ENCODE results near the gene TIMM21.
A peak's percentile ranks its signal among the peaks of the same experiment; 100 is the strongest.

TIMM21 gene

GRCh38 chr18:74148543-74149070 is 284 bp downstream of the TIMM21 start:
- no peak for DNase-seq

- no peak for DNase-seq
Observed at GRCh38 chr18:74149878-74150277, 1.6 kb downstream of the TIMM21 start.

DNA sequence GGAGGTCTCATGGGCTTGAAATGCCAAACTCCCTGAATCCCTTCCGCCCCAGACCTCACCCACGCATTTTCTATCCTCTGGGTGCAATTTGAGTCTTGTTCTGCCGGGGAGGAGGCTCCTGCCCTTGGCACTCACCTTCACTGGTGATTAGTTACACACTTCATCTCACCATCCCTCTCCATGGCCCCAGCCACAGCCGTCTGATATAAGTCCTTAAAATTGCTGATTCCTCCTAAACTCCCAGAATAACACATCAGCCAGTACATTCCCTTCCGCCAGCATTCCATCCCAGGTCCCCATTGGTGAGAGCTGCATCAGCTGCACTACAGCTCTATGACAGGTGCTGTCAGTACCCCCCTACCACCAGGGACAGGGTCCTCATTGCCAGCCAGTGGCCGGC is 3.9 kb downstream of the TIMM21 start:
- no peak for DNase-seq

DNA sequence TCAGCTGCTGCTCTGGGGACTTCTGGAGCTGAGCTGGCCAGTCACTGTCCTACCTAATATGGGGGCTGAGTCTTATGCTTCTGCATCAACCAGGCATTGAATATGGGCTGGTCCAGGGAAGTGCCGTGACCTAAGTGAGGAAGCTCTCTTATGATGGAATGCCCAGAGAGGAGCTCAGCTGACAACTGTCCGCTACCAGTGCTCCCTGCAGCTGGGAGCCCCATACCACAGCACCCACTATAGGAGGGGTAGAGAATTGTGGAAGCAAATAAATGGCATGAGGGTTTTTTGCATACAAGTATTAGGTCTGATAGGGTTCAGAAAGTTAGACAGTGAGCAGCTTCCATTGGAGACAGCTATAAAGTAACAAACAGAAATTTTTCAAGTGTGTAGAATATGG is 4.5 kb downstream of the TIMM21 start:
- DNase-seq: no peak

GRCh38 chr18:74153377-74153776 is 5.1 kb downstream of the TIMM21 start:
- no peak for DNase-seq

DNA sequence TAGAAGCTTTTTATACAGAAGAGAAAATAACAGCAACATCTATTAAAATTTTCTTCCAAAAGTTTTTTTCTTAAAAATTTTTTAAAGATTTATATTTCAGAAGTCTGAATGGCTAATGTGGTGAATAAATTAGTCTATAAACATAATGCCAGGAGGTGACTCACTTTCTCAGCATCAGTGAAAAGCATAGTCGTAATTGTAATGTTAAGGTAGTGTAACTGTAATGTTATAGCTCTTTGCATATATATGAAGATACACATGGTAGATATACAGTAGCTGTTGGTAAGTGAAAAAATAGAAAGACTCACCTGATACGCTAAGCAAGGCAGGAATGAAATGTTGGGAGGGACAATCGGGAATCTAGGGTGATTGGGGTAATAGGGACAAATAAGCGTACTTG is 5.5 kb downstream of the TIMM21 start:
- no peak for DNase-seq

GRCh38 chr18:74154716-74155115 is 6.4 kb downstream of the TIMM21 start:
- no peak for DNase-seq

DNA sequence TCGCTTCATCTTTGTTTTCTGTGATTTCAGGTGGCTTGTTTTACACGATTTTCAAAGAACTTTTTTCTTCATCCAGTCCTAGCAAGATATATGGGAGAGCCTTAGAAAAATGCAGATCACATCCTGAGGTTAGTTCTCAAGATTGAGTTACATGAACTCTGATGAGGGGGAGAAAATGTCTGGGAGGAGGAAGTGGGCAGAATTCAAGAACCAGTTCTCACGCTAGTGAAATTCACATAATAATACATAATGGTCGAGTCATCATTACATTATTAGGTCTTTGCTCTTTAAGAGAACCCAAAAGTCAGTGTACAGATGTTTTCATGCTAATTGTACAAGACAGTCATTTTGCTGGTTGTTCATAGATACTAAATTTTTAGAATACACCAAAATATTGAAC is 7.0 kb downstream of the TIMM21 start:
- no peak for DNase-seq

- DNase-seq: no peak
Observed at GRCh38 chr18:74163019-74163660, 14.8 kb downstream of the TIMM21 start.

GRCh38 chr18:74166386-74166785 is 18.1 kb downstream of the TIMM21 start:
- DNase-seq: peak; percentile 39

- no peak for DNase-seq
Observed at GRCh38 chr18:74171910-74172606, 23.7 kb downstream of the TIMM21 start.

DNA sequence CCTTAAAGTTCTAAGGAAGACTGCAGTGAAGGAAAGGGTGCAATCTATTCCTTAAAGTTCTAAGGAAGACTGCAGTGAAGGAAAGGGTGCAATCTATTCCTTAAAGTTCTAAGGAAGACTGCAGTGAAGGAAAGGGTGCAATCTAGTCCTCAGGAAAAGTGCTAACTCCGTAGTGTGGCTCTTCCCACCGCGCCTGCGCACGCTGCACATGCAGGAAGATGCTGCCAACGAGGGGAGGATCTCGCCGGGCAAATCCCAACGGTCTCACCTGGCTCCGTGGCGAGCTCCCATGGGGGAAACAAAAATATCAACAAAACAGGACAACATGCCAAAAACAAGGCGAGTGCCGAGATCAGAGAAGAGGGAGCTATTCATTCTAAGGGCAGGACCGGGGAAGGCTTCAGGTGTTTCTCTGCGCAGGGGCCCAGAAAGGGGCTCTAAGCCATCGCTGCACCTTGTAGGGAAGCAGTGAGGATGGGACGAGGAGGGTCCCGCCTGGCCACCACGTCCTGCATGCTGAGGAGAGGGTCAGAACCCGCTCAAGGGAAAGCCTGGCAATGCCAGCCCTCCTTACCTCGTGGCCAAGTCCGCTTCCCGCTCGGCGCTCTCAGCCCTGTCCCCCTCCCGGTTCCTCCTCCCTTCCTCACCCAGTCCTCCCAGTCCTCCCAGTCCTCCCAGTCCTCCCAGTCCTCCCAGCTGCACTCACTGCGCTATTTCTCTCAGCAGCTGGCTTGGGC is 24.5 kb downstream of the TIMM21 start:
- DNase-seq: no peak

GRCh38 chr18:74173434-74173750 is 25.1 kb downstream of the TIMM21 start:
- no peak for DNase-seq

DNA sequence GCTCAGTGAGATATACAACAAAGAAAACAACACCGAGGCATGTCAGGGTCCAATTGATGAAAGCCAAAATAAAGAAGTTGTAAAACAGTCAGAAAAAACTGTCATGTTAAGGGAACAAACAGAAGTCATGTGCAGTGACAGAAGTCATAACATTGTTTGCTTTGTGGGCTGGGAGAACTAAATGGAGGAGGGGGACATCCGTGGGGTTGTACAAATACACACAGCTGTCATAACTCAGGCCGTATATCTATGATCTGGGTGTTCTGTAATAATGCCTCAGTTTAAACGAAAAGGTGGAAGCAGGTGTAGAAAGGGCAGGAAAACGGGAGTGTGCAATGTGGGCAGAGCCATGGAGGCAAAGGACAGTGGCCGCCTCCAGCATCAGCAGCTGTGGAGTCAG is 27.3 kb downstream of the TIMM21 start:
- peak; percentile 28 for DNase-seq

GRCh38 chr18:74178884-74179283 is 30.6 kb downstream of the TIMM21 start:
- no peak for DNase-seq

- DNase-seq: no peak
Observed at GRCh38 chr18:74179623-74180199, 31.4 kb downstream of the TIMM21 start.

GRCh38 chr18:74182335-74182734 is 34.0 kb downstream of the TIMM21 start:
- DNase-seq: no peak

DNA sequence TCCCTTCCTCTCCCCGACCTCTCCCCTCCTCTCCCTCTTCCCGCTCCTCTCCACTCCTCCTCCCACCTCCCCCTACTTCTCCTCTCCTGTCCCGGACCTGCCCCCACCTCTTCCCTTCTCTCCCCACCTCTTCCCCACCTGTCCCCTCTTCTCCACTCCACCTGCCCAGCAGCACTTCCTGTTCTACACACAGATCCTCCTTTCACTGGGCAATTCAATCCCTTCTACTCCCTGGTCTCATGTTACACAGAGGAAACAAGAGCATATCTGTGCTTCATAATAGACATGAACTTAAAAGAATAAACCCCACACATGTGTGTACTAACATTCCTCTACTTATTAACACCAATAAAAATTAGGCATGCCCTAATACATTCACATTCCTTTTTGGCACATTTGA is 34.8 kb downstream of the TIMM21 start:
- DNase-seq: peak; percentile 88

DNA sequence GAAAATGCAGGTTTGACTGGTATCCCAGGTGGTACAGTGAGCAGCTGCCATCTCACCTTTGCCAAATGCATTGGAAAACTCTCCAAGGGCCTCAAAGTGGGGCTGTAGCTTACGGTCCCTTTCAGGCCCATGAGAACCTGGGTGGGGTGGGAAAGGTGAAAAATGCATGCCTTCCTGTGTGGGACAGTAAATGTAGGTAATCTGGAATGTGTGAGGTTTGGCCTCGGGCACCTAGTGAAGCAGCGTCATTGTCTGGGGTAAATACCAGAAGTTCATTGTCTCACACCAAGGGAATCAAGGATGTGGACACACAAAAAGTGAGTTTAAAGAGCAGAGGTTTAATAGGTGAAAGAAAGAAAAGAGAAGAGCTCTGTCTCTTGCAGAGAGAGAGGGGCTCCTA is 36.6 kb downstream of the TIMM21 start:
- DNase-seq: no peak

- no peak for DNase-seq
Observed at GRCh38 chr18:74185860-74186259, 37.5 kb downstream of the TIMM21 start.

DNA sequence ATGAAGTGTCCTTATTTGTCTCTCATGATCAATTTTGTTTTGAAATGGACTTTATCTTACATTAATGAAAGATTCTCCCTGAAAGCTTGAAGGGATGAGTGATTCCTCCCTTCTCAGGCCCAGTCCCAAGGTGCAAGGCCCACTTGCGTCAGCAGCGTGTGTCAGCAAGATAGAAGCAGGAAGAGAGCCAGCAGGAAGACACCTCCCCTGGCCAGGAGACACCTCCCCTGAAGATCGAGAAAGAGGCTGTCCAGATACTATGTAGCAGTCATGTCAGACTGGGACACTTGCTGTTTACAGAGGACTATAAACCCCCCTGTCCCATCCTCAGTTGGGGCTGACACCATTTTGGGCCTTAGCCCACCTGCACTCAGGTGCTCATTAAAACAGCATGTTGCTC is 38.3 kb downstream of the TIMM21 start:
- no peak for DNase-seq

GRCh38 chr18:74190086-74190485 is 41.8 kb downstream of the TIMM21 start:
- DNase-seq: no peak

DNA sequence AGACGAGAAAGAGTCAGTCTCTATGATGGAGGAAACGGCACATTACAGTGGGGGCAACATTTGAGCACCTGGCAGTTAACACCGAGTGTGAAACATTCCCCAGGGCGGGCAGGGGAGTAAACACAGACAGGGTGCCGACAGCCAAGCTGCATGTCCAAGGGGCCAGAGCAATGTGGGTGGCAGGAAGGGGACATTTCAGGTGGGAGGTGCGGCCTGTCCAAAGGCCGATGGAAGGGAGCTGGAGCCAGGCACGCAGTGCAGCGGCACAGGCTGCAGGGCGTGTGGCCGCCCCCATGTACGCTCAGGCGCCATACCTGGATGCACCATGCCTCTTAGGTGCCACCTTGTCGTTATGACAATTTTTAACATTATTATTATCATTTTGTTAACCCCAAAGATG is 43.3 kb downstream of the TIMM21 start:
- DNase-seq: no peak

DNA sequence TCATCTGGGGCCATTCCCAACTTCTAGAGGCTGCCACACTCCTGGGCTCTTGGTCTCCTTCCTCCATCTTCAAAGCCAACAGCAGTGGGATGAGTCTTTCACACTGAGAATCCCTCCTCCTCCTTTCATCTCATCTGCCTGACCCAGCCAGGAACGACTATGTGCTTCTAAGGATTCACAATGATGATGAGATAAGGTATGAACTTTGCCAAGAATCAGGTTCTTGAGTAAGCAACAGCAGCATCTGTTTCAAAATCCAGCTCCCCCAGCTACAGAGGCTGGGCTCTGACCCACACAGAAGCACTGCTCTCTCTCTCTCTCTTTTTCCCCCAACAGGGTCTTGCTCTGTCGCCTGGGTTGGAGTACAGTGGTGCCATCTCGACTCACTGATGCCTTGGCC is 46.4 kb downstream of the TIMM21 start:
- DNase-seq: no peak
